Activated CD4-positive, CD25-positive, alpha-beta regulatory T cell treated with anti-CD3 and anti-CD28 coated beads, Interleukin-2, amount 50 U/mL, for 16 hours (primary cell): ENCODE measurements around the gene CTDSP1.

Experiments used
- DNase-seq: peaks from one replicate; pipeline ENCODE4 v3.0.0-alpha.2; 2020; ENCODE audit warnings: low read depth, low spot score

The CTDSP1 gene

DNA sequence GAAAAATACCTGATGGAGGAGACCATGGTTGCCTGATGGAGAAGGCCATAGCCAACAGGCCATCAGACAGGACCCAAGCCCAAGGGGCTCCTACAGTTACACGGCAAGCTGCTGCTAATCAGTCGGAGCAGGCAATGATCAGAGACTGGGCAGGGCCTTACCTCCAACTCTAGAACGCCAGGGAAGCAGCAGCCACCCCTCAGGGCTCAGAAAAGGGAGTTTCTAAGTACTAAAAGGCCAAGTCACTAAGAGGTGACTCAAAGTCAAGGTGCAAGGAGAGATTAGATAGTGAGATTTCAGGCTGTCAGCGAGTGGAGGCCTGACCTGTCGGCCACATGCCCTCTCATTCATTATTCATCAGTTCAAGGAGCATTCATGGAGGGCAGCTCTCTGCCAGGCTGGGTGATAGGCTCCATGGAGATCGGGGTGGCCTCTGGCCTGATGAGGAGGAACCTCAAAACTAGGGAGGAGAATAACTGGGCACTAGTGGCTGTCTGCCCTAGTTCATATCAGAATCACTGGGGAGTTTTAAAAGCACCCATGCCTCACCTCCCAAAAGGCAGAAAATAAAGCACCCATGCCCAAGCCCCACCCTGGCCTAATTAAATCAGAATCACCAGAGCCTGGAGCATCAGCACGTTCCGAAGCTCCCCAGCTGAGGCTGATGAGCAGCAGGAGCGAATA lies 22.9 kb downstream of the CTDSP1 start:
- DNase-seq = no peak

- DNase-seq = no peak
These were observed 23.9 kb downstream of the CTDSP1 start for GRCh38 chr2:218423584-218423983.

DNA sequence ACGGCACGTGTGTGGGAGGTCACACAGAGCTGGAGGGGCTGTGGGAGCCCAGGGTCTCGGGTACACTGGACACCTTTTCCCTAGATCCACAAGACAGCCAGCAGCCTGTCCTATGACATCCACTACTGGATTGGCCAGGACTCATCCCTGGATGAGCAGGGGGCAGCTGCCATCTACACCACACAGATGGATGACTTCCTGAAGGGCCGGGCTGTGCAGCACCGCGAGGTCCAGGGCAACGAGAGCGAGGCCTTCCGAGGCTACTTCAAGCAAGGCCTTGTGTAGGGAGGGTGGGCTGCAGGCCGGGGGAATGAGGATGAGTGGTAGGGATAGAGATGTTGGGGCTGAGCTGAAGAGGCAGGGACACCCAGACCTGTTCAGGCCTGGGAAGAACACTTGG lies 25.9 kb downstream of the CTDSP1 start:
- no peak for DNase-seq

- DNase-seq = no peak
These were observed 28.1 kb downstream of the CTDSP1 start for GRCh38 chr2:218427741-218428140.

- no peak for DNase-seq
These were observed 29.3 kb downstream of the CTDSP1 start for GRCh38 chr2:218428846-218429558.

DNA sequence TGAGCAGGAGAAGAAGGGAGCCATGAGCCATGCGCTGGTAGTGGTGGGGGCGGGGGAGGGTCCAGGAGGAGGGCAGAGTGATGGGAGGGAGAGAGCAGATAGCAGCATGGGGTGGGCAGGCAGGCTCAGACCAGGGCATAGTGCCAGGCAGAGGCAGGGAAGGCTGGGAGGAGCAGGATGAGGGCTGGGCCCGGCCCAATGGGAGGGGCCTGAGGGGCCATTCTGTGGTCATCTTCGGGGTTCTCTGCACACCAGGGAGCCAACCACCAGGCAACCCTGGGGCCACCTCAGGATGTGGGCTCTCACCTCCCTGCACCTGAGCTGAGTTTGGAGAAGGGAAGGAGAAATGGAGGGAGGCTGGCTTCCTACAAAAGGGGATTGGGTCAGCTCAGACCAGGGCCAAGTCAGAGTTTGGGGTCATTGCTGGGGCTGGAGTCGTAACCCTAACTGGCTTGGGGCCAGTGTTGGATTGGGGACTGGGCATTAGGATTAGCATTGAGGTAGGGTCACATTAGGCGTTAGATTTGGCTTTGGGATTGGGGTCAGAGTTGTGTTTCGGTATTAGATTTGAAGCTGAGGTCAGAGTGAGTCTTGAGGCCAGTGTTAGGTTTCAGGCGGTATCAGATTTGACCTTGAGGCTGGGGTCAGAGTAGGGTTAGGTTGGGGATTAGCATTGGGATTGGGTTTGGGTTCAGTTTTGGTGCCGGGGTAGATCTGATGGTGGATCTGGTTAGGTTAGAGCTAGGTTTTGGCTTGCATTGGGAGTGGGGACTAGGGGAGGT lies 30.4 kb downstream of the CTDSP1 start:
- no peak for DNase-seq

DNA sequence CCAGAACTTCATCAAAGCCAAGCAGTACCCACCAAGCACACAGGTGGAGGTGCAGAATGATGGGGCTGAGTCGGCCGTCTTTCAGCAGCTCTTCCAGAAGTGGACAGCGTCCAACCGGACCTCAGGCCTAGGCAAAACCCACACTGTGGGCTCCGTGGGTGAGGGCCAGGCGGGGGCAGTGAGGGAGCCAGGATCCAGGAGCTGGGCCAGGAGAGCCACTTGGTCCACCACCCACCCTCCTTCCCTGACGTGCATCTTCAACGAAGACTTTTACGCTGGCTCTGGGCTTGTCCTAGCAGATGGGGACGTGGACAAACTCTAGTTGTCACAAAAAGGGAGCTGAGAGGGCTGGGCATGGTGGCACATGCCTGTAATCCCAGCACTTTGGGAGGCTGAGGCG lies 31.1 kb downstream of the CTDSP1 start:
- no peak for DNase-seq

- no peak for DNase-seq
These were observed 32.2 kb downstream of the CTDSP1 start for GRCh38 chr2:218431878-218432277.

GRCh38 chr2:218432676-218433365 lies 33.2 kb downstream of the CTDSP1 start:
- no peak for DNase-seq

GRCh38 chr2:218434456-218434855 lies 34.8 kb downstream of the CTDSP1 start:
- no peak for DNase-seq

DNA sequence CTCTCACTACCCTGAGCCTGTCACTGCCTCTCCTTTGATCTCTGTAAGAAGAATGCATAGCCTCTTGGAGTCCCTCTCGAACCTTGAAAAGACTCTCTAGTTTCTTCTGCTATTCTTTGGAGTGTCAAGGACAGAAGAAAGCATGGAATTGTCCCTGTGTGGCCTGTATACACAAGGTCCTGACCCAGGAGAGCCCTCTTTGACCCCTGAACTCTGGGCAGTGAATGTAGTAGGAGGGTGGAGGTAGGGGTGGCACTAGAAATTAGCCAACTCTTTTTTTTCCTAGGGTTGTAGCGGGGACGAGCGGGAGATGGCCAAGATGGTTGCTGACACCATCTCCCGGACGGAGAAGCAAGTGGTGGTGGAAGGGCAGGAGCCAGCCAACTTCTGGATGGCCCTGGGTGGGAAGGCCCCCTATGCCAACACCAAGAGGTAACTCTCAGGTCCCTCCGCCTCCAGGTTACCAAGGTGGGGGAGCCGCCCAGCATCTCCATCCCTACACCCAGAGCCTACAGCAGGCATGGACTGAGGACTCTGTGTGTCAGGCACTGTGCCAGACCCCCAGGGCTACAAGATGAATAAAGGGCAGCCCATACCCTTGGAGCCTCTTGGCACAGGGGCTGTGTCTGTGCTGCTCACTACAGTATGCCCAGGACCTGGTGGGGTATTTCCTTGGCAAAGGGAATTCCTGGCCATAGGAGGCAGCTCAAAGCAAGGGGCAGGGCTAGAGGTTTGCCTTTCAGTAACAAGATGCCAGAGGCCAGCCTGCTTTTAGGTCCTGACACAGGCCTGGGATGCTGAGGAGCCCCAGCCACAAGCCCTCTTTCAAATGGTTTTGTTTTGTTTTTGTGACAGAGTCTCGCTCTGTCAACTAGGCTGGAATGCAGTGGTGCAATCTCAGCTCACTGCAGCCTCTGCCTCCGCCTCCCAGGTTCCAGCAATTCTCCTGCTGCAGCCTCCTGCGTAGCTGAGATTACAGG lies 35.6 kb downstream of the CTDSP1 start:
- no peak for DNase-seq

GRCh38 chr2:218436992-218437391 lies 37.3 kb downstream of the CTDSP1 start:
- no peak for DNase-seq

- no peak for DNase-seq
These were observed 38.3 kb downstream of the CTDSP1 start for GRCh38 chr2:218437969-218438368.

DNA sequence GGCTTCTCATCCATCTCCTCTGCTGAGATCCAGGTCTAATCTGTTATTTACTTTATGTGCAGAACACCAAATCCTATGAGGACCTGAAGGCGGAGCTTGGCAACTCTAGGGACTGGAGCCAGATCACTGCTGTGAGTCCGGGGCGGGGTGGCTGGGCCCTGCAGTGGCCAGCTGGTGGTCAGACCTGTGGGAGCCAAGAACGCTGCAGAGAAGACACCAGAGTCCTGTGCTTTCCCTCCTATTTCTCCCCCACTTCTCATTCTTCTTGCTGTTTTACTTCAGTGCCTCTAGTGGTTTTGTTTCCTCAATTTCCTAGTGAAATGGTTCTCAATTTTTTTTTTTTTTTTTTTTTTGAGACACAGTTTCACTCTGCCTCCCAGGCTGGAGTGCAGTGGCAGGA lies 38.9 kb downstream of the CTDSP1 start:
- DNase-seq = no peak

GRCh38 chr2:218444692-218445357 lies 45.2 kb downstream of the CTDSP1 start:
- DNase-seq = no peak

DNA sequence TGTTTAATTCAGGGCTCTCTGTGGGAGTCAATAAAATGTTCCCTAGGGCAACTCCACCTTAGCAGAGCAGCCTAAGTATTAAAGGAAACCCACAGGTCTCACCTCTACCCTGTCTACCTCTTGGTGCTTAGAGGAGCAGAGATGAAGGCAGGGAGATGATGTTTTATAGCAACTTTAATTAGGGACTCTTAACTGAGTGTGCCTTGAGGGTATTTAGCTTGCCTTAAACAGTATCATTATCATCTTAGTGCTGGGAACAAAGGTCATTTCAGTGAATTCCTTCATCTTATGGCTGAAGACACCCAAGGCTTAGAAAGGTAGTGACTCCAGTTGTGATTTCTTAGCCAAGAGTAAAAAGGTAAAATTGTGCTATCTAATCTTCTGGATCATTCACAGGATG lies 45.9 kb downstream of the CTDSP1 start:
- DNase-seq = no peak

DNA sequence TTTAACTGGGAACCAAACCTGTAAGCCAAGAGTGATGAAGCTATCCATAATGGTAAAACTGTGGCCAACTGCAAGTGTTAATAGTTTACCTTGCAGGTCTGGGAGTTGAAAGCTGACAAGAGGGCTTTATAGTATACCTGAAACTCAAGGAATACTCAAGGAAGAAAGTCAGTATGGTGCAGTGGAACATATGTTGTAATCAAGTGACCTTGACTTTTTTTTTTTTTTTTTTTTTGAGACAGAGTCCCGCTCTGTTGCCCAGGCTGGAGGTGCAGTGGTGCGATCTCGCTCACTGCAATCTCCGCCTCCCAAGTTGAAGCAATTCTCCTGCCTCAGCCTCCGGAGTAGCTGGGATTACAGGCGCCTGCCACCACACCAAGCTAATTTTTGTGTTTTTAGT lies 46.9 kb downstream of the CTDSP1 start:
- no peak for DNase-seq

GRCh38 chr2:218447072-218447471 lies 47.4 kb downstream of the CTDSP1 start:
- no peak for DNase-seq

- no peak for DNase-seq
These were observed 49.3 kb downstream of the CTDSP1 start for GRCh38 chr2:218448934-218449333.

GRCh38 chr2:218452079-218452478 lies 52.4 kb downstream of the CTDSP1 start:
- DNase-seq = no peak
